Calu3 (cell line): Measurements from ENCODE around the gene IQGAP1. TPM values are rescaled to one million over a fixed set of nuclear protein-coding genes. Genes with fewer than 3 reads are reported as not detected.

Experiments used
- BruUV-seq: library from RNA; stranded (reverse); fragments of 400-500 nt; replicated peaks from 2 replicates; lab custom pipeline; 2021; lab: Mats Ljungman, UMichigan
- CTCF ChIA-PET: fragments of 300-600 bp; sonication (Branson Sonifier 250); formaldehyde crosslinking; loops from one replicate; lab custom pipeline; 2022; ENCODE audit warnings: antibody characterized with exemption; lab: Charles Lee
- DNase-seq: peaks from one replicate; pipeline ENCODE4 v3.0.0; 2022
- H3K27ac Mint-ChIP-seq: one replicate; pipeline ENCODE4 v1.8.0; 2022; ENCODE audit warnings: mixed read lengths; ENCODE audit not compliant: unreplicated experiment
- H3K27me3 Mint-ChIP-seq: one replicate; pipeline ENCODE4 v1.8.0; 2022; ENCODE audit warnings: mixed read lengths; ENCODE audit not compliant: unreplicated experiment
- H3K36me3 Mint-ChIP-seq: one replicate; pipeline ENCODE4 v1.8.0; 2022; ENCODE audit warnings: mild to moderate bottlenecking, moderate library complexity, mixed read lengths; ENCODE audit not compliant: insufficient read depth, unreplicated experiment
- H3K4me1 Mint-ChIP-seq: one replicate; pipeline ENCODE4 v1.8.0; 2022; ENCODE audit warnings: mild to moderate bottlenecking, low read depth, mixed read lengths; ENCODE audit not compliant: unreplicated experiment
- H3K4me3 Mint-ChIP-seq: one replicate; pipeline ENCODE4 v1.8.0; 2022; ENCODE audit warnings: mild to moderate bottlenecking, low read depth, moderate library complexity, mixed read lengths; ENCODE audit not compliant: unreplicated experiment
- H3K9me3 Mint-ChIP-seq: one replicate; pipeline ENCODE4 v1.8.0; 2022; ENCODE audit warnings: low read depth, mixed read lengths; ENCODE audit not compliant: unreplicated experiment
- intact Hi-C: fragments of 100-400 bp; cut with micrococcal nuclease; formaldehyde crosslinking; loops from one replicate; pipeline ENCODE4 v1.10.0; 2022; ENCODE audit not compliant: unreplicated experiment
- total RNA-seq: library from RNA; stranded (reverse); gene quantifications from 2 replicates; pipeline ENCODE4 v1.2.3, GENCODE V29; 2022
- TF ChIP-seq, protein P1 (sequence below): fragments of 200-600 bp; IDR thresholded peaks from one replicate; pipeline ENCODE4 v1.8.0; 2022; ENCODE audit warnings: antibody characterized with exemption; ENCODE audit not compliant: unreplicated experiment

IQGAP1 gene
- total RNA-seq, 1 experiment from 2014 or later = 206 TPM

- TF ChIP-seq, protein P1, sequence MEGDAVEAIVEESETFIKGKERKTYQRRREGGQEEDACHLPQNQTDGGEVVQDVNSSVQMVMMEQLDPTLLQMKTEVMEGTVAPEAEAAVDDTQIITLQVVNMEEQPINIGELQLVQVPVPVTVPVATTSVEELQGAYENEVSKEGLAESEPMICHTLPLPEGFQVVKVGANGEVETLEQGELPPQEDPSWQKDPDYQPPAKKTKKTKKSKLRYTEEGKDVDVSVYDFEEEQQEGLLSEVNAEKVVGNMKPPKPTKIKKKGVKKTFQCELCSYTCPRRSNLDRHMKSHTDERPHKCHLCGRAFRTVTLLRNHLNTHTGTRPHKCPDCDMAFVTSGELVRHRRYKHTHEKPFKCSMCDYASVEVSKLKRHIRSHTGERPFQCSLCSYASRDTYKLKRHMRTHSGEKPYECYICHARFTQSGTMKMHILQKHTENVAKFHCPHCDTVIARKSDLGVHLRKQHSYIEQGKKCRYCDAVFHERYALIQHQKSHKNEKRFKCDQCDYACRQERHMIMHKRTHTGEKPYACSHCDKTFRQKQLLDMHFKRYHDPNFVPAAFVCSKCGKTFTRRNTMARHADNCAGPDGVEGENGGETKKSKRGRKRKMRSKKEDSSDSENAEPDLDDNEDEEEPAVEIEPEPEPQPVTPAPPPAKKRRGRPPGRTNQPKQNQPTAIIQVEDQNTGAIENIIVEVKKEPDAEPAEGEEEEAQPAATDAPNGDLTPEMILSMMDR = no peak
- intact Hi-C loops = no loop called here
- Mint-ChIP-seq H3K36me3 (peaks cover 51% of the 10 kb centered on the region), H3K4me1 (peaks cover 55% of the 10 kb centered on the region), H3K27me3 (no peaks in the 10 kb centered on the region), H3K27ac (peak overlapping the region; percentile 37), H3K4me3 (no peak overlapping the region), H3K9me3 (no peaks in the 10 kb centered on the region)
- CTCF ChIA-PET = interaction anchor here (0.6 to 2.2 kb wide), 5 partner anchors 13 to 658 kb away, joined by 3 to 23 read pairs (median 4); no protein-coding TSS in a partner anchor
- no TSS peak for BruUV-seq
- DNase-seq = no peak
These were observed 93.0 kb downstream of the IQGAP1 start for GRCh38 chr15:90481023-90481422.

DNA sequence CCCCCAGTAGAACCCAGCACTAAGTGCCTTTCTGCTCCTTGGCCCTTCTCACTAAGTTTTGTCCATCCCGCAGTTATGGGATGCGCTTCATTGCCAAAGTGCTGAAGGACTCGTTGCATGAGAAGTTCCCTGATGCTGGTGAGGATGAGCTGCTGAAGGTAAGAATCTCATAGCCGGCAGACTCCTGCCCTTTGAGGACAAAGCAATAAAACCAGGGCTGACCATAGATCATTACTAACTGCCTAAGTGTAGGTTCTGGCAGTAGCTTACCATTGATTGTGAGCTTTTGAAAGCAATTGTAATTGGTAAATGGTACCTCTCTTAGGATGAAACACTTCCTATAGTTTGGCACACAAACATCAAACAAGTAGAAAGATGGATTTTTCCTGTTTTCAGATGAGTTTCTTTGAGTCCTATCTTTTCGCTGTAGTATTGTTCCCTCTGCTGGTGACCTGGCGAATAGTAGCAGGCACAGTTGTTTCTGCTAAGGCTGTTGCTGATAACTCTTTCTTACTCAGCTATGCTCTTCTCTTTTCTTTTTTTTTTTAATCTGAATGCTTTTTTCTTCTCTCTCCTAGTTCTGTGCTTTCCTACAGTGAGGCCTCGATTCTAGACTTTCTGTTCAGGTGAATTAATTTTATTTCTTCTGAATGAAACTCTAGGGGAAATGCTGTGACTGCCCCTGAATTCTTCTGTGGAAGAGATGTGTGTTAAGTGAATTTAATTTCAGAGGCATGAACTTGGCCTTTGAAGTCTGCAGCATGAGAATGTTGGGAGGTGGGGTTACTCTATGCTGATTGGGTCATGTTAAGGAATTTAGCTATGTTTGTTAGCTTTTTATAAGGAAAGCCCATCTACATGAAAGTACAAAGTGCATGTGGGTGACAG lies 94.3 kb downstream of the IQGAP1 start:
- Mint-ChIP-seq H3K27ac (no peak overlapping the region), H3K9me3 (no peaks in the 10 kb centered on the region), H3K27me3 (no peaks in the 10 kb centered on the region), H3K4me1 (peaks cover 43% of the 10 kb centered on the region), H3K36me3 (peaks cover 40% of the 10 kb centered on the region), H3K4me3 (no peak overlapping the region)
- intact Hi-C loops = loop anchor here (1.0 kb wide), 2 partner anchors 162 to 189 kb away; no protein-coding TSS in a partner anchor
- TF ChIP-seq, protein P1 = no peak
- BruUV-seq = no TSS peak
- peak; percentile 63 for DNase-seq
- CTCF ChIA-PET = interaction anchor here (0.6 to 2.3 kb wide), 5 partner anchors 16 to 189 kb away, joined by 3 to 23 read pairs (median 9); no protein-coding TSS in a partner anchor

DNA sequence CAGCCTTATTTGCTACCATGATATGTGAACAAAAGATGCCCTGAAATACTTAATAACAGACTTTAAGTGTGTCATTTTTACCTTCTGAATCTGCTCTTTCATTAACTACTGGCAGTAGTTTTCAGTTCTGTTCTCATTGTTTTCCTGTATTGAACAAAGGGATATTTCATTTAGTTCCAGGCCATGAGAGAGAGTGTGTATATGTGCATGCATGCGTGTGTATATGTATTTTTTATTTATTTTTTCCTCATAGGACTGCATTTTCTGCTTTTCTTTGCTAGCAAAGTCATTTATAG lies 94.9 kb downstream of the IQGAP1 start:
- CTCF ChIA-PET = interaction anchor here (1.2 to 2.3 kb wide), 4 partner anchors 26 to 189 kb away, joined by 3 to 23 read pairs (median 13); no protein-coding TSS in a partner anchor
- Mint-ChIP-seq H3K4me3 (no peak overlapping the region), H3K27me3 (no peaks in the 10 kb centered on the region), H3K27ac (no peak overlapping the region), H3K9me3 (no peaks in the 10 kb centered on the region), H3K36me3 (peaks cover 34% of the 10 kb centered on the region), H3K4me1 (peaks cover 37% of the 10 kb centered on the region)
- DNase-seq = no peak
- TF ChIP-seq, protein P1 = no peak
- intact Hi-C loops = no loop called here
- BruUV-seq = no TSS peak

DNA sequence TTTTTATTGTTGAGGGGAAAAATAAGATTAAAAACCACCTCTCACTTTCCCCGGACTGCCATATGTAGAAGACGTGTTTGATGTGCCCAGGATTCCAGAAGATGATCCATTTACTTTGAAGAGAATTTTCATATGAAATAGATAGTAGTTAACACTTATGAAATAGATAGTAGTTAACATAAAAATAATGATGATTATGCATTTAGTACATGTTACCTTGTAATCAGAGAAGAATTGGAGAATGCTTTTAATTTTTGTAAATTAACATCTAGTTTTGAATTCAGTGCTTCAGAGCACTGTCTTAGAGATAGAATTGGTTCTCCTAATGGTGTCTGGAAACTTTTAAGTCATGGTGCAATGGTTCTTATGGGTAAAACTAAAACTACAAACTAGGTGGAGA lies 95.6 kb downstream of the IQGAP1 start:
- H3K4me3 Mint-ChIP-seq = no peak overlapping the region
- no peaks in the 10 kb centered on the region for H3K9me3 Mint-ChIP-seq
- H3K27me3 Mint-ChIP-seq = no peaks in the 10 kb centered on the region
- TF ChIP-seq, protein P1 = no peak
- CTCF ChIA-PET = interaction anchor here (2.3 kb wide), 1 partner anchor 190 kb away, joined by 17 read pairs; no protein-coding TSS in a partner anchor
- BruUV-seq = no TSS peak
- intact Hi-C loops = no loop called here
- no peak overlapping the region for H3K27ac Mint-ChIP-seq
- DNase-seq = no peak
- peaks cover 30% of the 10 kb centered on the region for H3K4me1 Mint-ChIP-seq
- H3K36me3 Mint-ChIP-seq = peaks cover 31% of the 10 kb centered on the region
